ENCODE measurements around the gene CDK8.
"Not testable (repeated sequence)": the region's sequence is repeated elsewhere in the genome, so short reads cannot be mapped to it uniquely, and the experiment has no call there.

Gene CDK8

DNA sequence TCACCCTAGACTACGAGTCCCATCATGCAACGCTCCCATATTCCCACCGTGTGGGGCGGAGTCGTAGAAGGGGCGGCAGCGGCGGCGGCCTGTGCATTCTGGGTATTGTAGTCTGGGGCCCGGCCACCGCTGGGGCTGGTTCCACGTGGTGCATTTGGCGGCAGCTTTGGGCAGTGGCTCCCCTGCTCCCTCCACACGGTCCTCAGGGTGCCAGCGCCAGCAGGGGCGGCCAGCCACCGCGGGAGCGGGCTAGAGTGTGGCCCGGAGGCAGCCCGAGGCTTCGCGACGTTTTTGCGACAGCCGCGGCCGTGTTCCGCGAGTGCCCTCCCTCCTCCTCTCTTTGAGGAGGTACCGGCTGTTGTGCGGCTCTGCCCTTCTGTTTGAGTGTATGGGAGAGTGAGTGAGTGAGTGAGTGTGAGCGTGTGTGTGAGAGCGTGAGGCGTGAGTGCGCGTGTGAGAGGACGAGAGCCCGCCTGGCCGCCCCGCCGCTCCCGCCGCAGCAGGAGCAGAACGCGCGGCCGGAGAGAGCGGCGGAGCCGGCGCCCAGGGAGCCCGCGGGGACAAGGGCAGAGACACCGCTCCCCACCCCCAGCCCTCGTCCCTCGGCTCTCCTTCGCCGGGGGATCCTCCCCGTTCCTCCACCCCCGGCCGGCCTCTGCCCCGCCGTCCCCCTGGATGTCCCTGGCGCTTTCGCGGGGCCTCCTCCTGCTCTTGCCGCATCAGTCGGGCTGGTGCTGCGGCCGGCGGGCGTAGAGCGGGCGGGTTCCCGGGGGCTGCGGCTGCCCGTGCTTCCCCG, at the start of gene CDK8:
Gene CDK8, plus strand, starts transcription at position 343 of the 796 bp plus-strand sequence. CDS start 513 bp downstream, outside the sequence.
- peak; percentile 99 to 100 for DNase-seq

DNA sequence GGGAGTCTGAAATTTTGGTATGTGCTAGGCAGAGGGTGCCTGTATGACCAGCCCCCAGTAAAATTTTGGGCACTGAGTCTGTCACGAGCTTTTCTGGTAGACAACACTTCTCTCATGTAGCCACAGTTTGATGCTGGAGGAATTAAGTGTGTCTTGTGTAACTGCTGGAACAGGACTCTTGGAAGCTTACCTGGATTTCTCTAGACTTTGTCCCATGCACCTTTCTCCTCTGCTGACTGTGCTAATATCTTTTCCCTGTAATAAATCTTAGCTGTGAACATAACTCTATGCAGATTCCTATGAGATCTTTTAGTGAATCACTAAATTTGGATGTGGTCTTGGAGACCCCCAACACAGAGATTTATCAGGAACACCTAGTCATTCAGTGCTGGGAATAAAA, 45.6 kb upstream of the CDK8 start:
- DNase-seq: no peak

GRCh38 chr13:26213345-26213744, 40.6 kb upstream of the CDK8 start:
- no peak for DNase-seq

DNA sequence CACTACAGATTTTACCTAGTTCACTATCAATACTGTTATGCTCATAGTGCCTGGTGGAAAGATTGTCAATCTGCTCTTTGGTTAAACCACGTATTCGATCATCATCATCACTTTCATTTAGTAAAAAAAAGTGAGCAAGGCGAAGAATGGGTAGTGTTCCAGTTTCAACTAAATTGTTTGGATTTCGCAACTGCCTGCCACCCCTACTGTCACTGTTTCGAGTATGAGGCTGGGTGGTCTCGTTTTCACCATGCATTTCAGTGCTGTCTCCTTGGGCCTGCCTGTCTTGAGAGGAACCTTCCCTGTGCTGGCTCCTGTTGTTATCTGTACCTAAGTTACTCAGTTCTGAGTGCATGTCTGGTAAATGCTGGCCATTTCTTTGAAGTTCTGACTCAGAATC, 39.9 kb upstream of the CDK8 start:
- no peak for DNase-seq

- no peak for DNase-seq
Measured at GRCh38 chr13:26216042-26216441, 37.9 kb upstream of the CDK8 start.

DNA sequence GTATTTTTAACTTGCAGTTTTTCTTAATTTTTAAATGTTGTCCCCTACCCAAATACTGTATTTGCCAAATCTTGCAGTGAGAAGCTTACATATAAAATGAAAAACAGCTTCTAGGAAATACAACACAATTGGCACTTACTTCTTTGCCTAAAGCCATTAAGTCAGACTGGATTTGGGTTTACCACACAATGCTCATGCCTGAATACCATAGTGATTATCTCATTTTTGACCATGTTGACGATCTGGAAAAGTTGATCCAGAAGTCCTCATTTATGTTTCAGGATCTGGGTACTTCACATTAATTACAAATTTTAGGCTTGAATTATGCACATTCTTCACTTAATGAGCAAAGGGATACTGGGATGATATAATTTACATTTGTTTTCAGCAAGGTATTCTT, 34.2 kb upstream of the CDK8 start:
- DNase-seq: no peak

DNA sequence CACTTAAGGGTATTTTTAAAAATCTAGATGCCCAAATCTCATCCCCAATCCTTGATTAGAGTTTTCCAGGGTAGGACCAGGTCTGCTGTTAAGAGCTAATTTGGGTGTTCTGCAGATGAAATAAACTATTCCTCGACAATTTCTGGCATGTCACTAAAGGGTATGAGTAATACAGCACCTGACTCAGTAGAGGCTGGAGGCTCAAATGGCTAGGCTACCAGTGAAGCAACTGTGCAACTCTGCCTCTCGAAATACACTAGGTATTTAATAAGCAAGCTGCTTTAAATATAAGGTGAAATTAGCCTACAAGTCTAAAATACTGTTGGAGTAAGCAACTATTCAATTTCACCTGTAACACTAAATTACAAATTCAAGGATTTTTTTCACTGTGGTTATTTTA, 33.4 kb upstream of the CDK8 start:
- DNase-seq: no peak

GRCh38 chr13:26221399-26221720, 32.6 kb upstream of the CDK8 start:
- DNase-seq: no peak

GRCh38 chr13:26221721-26222519, 32.0 kb upstream of the CDK8 start, which contains the start of gene RNF6:
Gene RNF6 (minus strand): TSS chr13:26222314. CDS start chr13:26219649, 2,665 bp downstream.
- peak; percentile 99 for DNase-seq

DNA sequence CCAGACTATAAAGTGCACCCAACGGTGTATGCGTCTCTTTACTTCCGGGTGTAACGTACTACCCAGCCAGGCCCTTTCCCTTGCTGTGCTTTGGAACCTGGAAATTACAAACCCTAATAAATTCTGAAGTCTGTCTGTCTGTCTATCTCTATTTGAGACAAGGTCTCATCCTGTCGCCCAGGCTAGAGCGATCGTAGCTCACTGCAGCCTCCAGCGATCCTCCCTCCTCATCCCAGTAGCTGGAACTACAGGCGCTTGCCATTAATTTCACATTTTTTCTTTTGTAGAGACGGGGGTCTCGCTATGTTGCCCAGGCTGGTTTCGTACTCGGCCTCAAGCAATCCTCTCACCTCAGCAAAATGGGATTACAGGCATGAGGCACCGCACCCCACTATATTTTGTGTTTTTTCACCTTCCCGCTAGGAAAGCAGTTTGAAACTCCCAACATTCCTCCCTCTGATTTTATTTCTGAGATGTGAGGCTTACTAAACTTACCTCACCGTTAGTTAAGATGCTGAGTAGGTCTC, 31.3 kb upstream of the CDK8 start:
- DNase-seq: no peak

DNA sequence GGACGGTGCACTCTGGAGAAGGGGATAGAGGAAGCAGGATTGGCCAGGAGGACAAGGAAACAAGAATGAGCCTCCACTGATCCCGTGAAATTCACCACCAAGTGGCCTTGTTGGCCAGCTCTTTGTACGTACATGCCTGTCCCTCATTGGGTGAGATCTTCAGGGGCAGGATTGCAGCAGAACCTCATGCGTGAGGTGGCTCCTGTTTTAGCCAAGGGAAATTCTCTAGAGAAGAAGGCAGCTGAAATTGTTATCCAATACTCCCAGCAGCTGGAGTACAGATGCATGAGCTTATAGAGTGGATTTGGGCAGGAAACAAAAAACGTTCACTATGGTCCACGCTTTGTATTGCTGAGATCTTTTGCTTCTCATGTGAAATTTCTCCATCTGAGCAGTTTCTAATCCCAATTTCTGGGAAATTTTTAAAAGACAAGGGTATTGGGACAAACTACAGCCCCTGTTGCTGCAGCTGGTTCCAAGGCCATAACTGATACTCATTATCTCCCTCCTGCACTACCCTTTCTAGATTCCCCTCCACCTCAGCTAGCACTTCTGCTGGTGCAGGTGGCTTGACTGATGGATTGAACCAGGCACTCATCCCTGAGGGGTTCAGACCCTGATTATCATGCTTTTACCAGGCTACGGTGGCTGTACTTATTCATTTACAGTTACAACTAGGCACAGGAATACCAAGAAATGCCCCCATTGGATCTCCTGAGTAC, 27.9 kb upstream of the CDK8 start:
- DNase-seq: no peak

- DNase-seq: no peak
Measured at GRCh38 chr13:26227166-26227971, 26.6 kb upstream of the CDK8 start.

DNA sequence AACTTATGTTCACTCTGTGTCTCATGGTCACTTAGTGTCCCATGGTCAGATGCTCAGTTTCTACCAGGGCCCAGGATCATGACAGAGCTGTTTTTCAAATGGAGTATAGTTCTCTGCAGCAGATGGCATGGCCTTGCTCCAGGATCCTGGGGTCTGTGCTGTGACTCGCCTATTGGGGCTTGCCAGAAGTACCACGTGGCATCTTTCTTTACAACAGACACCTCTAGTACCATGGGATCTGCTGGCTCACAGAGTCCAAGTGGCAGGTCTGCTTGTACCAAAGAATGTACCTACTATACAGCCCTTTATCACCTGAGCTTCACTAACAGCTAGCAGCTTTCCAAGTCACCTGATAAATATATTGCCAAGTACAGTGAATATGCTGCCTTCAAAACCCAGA, 25.8 kb upstream of the CDK8 start:
- DNase-seq: no peak

DNA sequence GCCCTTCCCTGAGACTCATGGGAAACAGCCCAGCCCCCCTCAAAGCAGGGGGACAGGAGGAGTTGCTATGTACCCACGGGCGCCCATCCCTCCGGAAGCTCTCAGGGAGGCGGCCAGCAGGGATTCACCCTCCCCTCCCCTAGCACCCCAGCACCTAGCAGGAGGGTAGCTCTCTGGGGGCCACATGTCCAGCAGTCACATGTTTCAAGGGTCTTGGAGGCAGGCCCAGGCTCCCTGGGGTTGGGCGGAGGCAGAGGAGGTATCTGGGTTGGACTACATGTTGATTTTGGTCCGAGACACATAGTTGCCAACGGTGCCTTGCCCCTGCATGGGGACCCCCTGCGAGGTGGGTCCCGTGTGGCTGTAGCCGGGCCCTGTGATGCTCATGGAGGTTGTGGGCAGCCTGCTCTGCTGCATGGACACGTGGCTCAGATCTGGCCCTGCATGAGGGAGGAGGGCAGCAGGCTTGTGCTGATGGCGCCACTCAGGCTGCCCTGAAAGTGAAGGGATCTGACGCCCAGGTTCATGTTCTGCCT, 24.8 kb upstream of the CDK8 start:
- no peak for DNase-seq

DNA sequence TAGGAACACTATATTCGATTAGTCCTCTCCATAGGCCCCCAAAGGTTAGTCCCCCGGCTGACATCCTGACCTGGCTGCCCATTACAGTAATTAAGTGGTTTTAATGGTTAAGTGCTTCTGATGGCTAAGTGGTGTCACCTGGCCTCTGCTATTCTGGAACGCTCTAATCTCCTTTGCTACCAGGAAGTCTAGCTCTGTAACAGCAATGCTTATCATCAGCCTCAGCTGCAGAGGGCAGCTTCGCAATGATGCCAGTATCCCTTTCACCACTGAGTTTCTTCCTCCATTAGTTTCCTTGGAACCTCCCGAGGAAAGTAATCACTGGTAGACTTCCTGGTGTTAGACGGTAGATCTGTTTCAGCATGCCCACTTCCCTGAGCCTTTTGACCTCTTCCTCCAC, 23.2 kb upstream of the CDK8 start:
- no peak for DNase-seq

DNA sequence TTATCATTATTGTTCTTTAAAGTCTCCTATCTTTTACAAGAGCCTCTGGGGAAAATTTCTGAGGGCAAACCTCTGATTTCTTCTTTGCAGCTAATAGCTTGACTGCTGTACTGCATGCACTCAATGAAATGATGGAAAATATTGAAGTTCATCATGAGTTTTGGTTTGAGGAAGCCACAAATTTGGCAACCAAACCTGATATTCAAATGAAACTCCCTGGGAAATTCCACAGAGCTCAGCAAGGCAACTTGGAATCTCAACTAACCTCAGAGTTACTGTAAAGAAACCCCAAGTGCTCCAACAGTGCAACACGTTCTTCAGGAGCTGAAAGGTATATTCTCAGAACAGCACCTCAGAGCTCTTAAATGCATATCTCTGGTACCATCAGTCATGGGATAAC, 17.6 kb upstream of the CDK8 start:
- DNase-seq: no peak

DNA sequence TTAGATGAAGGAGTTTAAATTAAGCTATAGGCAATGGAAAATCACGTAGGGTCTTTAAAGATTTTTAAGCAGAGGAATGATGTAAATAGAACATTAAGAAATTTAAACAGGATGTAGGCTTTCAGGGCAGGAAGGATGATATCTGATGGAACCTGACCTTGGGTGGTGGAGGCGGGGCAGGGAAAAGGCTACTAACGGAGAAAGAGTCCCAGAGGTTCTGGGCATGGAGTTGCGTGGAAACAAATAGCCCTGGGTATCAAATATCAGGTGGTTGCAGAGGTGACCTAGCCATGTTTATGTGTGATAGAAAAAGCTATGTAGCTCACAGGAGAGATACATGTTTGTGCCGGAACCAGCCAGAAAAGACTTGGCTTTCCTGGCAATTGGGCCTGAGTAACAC, 7.8 kb upstream of the CDK8 start:
- DNase-seq: no peak

DNA sequence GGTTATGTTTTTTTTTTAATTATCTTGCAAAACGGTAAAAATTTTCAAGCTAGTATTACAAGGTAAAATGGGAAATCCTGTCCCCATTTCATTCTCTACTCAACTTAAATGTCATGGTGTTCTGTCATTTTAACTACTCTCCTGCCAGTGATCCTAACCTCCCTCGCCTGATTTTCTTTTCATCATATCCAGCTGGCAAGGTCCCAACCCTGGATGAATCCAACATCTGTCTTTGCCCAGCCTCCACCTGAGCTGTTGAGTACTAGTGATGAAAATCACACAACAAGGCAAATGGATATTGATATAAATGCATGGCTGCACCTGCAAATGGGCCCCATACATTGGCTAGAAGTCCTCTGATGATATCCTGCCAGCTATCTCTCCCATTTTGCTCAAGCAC, 6.9 kb upstream of the CDK8 start:
- DNase-seq: no peak

- no peak for DNase-seq
Measured at GRCh38 chr13:26247608-26248007, 6.3 kb upstream of the CDK8 start.

- no peak for DNase-seq
Measured at GRCh38 chr13:26249551-26249950, 4.4 kb upstream of the CDK8 start.

- not testable (repeated sequence) for DNase-seq
Measured at GRCh38 chr13:26252006-26252405, 1.9 kb upstream of the CDK8 start.

- no peak for DNase-seq
Measured at GRCh38 chr13:26253262-26253786, 605 bp upstream of the CDK8 start.

Measured in NCI-H526 (cell line).